IPS-NIHi11 (cell line): ENCODE results near the gene FCHO1.
"Not testable (repeated sequence)": the region's sequence is repeated elsewhere in the genome, so short reads cannot be mapped to it uniquely, and the experiment has no call there.

Source experiments
- DNase-seq: peaks from one replicate; pipeline ENCODE4 v3.0.0; 2012; ENCODE audit warnings: mixed read lengths, low spot score

FCHO1 gene

DNA sequence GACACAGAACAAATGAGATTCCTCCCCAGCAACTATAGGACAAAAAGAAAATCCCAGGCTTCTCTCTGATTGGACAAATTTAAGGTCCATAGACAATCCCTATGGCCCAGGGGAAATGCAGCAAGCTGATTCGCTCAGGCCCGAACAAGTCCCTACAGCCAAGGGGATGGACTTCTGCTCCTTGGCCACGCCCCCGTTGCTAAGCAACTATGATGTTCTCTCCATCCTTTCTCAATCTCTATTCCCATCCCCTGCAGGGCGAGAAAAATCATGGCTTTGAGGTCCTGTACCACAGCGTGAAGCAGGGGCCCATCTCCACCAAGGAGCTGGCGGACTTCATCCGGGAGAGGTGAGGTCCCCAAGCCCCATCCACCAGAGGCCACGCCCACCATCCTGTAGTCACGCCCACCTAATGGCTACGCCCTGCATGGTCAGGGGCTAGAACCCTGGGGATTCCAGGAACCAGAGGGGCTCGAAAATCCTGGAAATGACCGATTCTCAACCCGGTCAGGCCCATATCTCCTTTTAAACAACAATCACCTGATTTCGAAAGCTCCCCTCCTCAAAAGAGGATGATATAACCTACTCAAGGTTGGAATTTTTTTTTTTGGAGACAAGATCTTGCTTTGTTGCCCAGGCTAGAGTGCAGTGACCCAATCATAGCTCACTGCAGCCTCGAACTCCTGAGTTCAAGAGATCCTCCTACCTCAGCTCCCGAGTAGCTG is 11.4 kb downstream of the FCHO1 start:
- peak; percentile 88 for DNase-seq

- no peak for DNase-seq
Measured at GRCh38 chr19:17764348-17764747, 13.1 kb downstream of the FCHO1 start.

GRCh38 chr19:17765069-17765618 is 13.9 kb downstream of the FCHO1 start:
- no peak for DNase-seq

GRCh38 chr19:17766543-17767131 is 15.4 kb downstream of the FCHO1 start:
- DNase-seq, result peak; percentile 73

DNA sequence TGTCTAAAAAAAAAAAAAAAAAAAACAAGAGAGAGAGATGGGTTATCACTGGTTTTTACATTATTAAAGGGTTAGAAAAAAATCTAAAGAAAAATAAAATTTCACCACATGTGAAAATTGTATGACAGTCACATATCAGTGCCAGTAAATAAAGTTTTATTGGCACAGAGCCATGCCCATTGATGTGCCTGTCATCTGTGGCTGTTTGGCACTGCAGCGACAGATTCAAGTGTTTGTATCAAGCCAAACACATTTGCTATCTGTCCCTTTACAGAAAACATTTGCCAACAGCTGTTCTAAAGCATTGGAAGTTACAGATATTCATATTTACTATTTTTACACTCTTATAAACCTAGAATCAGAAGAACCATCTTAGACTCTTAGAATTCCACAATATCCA is 16.3 kb downstream of the FCHO1 start:
- no peak for DNase-seq

- DNase-seq, result no peak
Measured at GRCh38 chr19:17770613-17771012, 19.3 kb downstream of the FCHO1 start.

DNA sequence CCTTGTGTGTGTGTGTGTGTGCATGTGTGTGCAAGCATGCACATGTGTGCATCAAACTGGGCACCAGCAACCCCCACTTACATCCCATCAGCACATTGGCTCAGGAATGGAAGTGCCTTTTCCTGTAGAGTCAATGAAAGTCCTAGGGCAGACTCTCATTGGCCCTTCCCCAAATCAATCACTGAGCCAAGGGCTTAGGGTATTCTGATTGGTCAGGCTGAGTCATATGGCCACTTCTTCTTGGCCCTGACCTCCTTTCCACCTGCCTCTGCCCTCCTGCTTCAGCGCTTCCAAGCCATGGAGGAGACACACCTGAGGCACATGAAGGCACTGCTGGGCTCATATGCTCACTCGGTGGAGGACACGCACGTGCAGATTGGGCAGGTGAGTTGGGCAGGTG is 20.9 kb downstream of the FCHO1 start:
- DNase-seq, result no peak

DNA sequence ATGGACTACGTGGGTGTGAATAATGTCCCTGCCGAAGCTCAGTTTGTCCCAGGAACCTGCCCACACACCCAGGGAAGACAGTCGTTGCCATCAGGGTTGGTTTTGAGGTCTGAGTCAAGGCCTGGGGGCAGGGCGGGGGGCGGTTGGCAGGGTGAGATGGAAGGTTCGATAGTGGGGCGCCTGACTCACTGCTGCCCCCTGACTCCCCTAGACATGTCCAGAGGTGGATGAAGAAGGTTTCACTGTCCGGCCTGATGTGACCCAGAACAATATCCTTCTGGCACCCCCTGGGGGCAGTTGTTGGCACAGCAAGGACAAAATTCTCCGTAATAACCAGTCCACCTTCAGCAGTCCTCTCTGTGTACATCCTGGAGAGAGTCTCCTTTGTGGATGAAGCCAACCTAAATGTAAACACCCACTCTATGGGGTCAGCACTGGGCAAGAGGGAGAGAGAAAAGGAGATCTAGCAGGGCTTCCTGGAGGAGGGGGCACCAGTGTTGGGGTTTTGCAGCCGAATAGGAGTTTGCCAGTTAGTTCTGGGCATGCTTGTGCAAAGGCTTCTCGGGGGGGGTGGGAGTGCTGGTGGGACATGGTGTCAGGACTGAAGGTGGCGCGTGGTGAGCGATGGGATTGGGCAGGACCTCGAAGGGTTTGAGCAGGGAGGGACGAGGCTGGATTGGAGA is 24.1 kb downstream of the FCHO1 start:
- peak; percentile 54 for DNase-seq

GRCh38 chr19:17775991-17776803 is 24.9 kb downstream of the FCHO1 start:
- DNase-seq, result no peak

DNA sequence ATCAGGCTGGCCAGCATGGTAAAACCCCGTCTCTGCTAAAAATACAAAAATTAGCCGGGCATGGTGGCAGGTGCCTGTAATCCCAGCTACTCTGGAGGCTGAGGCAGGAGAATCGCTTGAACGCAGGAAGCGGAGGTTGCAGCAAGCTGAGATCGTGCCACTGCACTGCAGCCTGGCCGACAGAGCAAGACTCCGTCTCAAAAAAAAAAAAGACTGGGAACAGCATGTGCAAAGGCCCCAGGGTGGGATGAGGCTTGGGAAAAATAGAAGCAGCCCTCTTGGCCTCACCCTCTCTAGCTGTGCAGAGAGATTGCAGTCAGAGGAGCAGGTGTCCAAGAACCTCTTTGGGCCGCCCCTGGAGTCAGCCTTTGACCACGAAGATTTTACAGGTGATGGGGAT is 26.6 kb downstream of the FCHO1 start:
- not testable (repeated sequence) for DNase-seq

GRCh38 chr19:17778251-17778967 is 27.1 kb downstream of the FCHO1 start:
- peak; percentile 90 for DNase-seq

DNA sequence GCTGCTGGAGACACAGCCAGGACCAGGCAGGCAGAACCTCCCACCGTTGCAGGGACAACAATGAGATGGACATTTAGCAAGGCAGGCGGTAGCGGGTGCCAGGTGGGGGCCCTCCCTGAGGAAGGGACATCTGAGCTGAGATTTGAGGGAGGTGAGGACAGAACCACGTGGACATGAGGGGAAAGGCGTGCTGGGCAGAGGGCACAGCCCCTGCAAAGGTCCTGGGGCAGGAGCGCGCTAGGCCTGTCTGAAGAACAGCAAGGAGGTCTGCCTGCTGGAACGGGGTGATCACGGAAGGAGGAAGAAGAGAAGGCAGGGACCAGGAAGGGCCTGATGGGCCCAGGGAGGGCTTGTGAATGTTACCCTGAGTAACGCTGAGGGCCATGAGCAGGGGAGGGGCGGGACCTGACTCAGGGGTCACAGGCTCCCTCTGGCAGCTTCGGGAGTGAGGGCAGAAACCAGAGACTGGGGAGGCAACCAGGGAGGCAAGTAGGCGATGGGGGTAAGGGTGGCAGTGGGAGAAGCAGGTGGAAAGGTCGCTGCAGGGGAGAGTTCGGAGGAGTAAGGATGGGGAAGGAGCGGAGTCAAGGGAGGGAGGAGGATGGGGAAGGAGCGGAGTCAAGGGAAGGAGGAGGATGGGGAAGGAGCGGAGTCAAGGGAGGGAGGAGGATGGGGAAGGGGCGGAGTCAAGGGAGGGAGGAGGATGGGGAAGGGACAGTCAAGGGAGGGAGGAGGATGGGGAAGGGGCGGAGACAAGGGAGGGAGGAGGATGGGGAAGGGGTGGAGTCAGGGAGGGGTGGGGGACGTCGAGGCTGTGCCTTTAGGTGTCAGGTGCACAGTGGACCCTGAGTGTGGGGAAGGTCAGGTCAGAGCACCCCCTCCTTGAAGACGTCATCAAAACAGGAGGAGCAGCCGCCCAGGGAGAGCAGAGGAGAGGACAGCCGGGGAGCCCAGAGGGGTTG is 28.0 kb downstream of the FCHO1 start:
- peak; percentile 83 for DNase-seq

GRCh38 chr19:17780781-17781180 is 29.5 kb downstream of the FCHO1 start:
- no peak for DNase-seq

- DNase-seq, result not testable (repeated sequence)
Measured at GRCh38 chr19:17783721-17784120, 32.4 kb downstream of the FCHO1 start.

- DNase-seq, result peak; percentile 87
Measured at GRCh38 chr19:17784201-17785008, 33.1 kb downstream of the FCHO1 start.

DNA sequence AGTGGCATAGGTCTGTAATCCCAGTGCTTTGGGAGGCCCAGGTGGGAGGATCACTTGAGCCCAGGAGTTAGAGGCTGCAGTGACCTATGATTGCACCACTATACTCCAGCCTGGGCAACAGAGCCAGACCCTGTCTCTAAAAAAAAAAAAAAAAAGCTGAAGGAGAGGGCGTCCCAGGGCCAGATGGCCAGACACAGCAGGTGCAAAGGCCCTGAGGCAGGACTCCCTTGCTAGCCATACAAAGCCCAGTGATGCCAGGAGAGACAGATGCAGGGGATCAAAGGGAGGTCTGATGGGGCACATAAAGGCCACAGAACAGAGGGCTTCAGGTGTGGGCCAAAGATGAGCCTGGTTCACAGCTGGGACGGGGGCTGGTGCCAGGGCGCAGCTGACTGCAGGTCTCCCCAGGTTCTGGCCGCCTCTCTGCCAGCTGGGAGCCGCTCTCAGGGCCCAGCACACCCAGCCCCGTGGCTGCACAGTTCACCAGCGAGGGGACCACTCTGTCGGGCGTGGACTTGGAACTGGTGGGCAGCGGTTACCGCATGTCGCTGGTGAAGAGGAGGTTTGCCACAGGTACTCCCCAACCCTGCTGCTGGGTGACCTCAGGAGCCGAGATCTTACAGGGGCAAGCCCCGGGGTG is 36.1 kb downstream of the FCHO1 start:
- no peak for DNase-seq

- no peak for DNase-seq
Measured at GRCh38 chr19:17788632-17789031, 37.4 kb downstream of the FCHO1 start.

GRCh38 chr19:17790059-17790780 is 38.9 kb downstream of the FCHO1 start:
- no peak for DNase-seq
